HPDE6-E6E7 (cell line): ENCODE data around the gene RAD50.

Experiments
- DNase-seq: peaks from one replicate; pipeline ENCODE4 v3.0.0; 2011; ENCODE audit warnings: missing footprints; ENCODE audit errors: extremely low spot score

RAD50 gene

GRCh38 chr5:132661231-132662003, 104.6 kb downstream of the RAD50 start:
- DNase-seq = no peak

- no peak for DNase-seq
Measured at GRCh38 chr5:132662004-132662401, 105.2 kb downstream of the RAD50 start.

GRCh38 chr5:132662925-132663770, 106.4 kb downstream of the RAD50 start:
- DNase-seq = no peak

GRCh38 chr5:132663771-132664695, 107.3 kb downstream of the RAD50 start:
- no peak for DNase-seq

GRCh38 chr5:132664696-132665209, 108.0 kb downstream of the RAD50 start:
- DNase-seq = no peak

- DNase-seq = no peak
Measured at GRCh38 chr5:132665574-132666080, 108.8 kb downstream of the RAD50 start.

GRCh38 chr5:132666310-132667123, 109.7 kb downstream of the RAD50 start:
- no peak for DNase-seq

GRCh38 chr5:132667309-132667708, 110.5 kb downstream of the RAD50 start:
- no peak for DNase-seq

GRCh38 chr5:132667761-132668705, 111.3 kb downstream of the RAD50 start:
- DNase-seq = no peak

GRCh38 chr5:132668706-132669454, 112.1 kb downstream of the RAD50 start:
- no peak for DNase-seq

- no peak for DNase-seq
Measured at GRCh38 chr5:132669455-132669820, 112.7 kb downstream of the RAD50 start.

GRCh38 chr5:132669966-132670882, 113.4 kb downstream of the RAD50 start:
- no peak for DNase-seq

- no peak for DNase-seq
Measured at GRCh38 chr5:132671000-132671399, 114.2 kb downstream of the RAD50 start.

GRCh38 chr5:132673488-132673887, 116.7 kb downstream of the RAD50 start:
- DNase-seq = no peak

GRCh38 chr5:132673939-132674630, 117.3 kb downstream of the RAD50 start, which contains the start of gene IL4:
TSS of gene IL4 (plus strand) at chr5:132673989. CDS start at chr5:132674051, 62 bp downstream.
- no peak for DNase-seq

- peak; percentile 85 for DNase-seq
Measured at GRCh38 chr5:132674671-132675506, 118.1 kb downstream of the RAD50 start.
